HG03558 (cell line): Measurements from ENCODE around the gene BACE1.
"Not testable (repeated sequence)": the region's sequence is repeated elsewhere in the genome, so short reads cannot be mapped to it uniquely, and the experiment has no call there.

Experiments
- ATAC-seq: cut with Tn5 transposase; IDR thresholded peaks from one replicate; pipeline ENCODE4 v1.9.1; 2021; ENCODE audit warnings: moderate number of reproducible peaks; ENCODE audit not compliant: unreplicated experiment; ENCODE audit errors: extremely low read depth

Gene BACE1

DNA sequence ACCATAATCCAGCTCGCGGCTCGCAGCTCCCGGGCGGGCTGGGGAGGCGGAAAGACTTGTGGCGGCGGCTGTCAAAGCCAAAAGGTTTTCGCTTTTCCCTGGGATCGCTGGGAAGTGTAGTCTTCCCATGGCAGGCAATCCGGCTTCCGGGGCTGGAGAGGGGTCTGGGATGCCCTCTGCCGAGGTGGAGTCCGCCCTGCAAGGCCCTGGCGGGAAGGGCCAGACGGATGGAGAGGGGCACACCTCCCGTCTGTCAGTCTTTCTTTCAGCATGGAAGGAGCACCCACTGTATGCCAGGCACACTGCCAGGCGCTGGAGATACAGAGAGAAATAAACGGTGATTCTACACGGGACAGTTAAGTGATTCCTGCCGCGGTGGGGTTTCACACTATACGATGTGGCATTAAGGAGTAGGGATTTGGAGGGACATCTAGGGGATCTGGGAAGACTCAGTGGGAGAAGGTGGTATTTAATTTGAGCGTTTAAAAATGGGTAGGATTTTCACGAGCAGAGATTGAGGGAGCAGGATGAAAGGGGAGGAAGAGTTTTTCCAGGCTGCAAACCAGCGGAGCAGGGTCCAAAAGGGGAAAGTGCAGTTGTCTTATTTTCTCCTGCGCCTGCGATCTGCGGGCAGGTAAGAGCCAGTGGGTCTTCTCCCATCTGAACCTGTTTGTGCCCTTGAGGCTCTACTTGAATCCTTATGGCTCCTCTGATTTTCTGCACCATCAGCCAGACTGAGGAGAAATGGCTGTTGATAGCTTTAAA lies at the start of gene BACE1:
Gene BACE1 (minus strand): TSS at position 60 of the 765 bp plus-strand sequence. CDS start 461 bp downstream, outside the sequence.
- ATAC-seq = no peak

GRCh38 chr11:117361432-117361831 lies 45.4 kb upstream of the BACE1 start:
- ATAC-seq = no peak

GRCh38 chr11:117356126-117356890 lies 40.3 kb upstream of the BACE1 start:
- ATAC-seq = no peak

GRCh38 chr11:117354550-117354949 lies 38.5 kb upstream of the BACE1 start:
- no peak for ATAC-seq

- no peak for ATAC-seq
Observed at GRCh38 chr11:117345039-117345438, 29.0 kb upstream of the BACE1 start.

DNA sequence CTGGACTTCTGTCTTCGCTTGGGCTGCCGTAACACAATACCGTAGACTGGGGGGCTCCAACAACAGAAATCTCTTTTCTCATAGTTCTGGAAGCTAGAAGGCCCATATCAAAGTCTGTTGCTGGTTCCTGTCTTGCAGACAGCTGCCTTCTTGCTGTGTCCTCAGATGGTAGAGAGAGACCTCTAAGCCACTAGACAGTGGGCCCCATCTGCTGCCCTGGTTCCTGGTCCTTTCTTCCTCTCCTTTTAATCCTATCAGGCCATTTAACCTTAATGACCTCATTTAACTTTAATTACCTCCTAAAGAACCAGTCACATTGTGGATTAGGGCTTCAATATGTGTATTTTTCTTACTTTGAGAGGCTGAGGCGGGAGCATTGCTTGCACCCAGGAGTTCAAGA lies 21.0 kb upstream of the BACE1 start:
- ATAC-seq = no peak

GRCh38 chr11:117335399-117335798 lies 19.3 kb upstream of the BACE1 start:
- no peak for ATAC-seq

GRCh38 chr11:117334896-117335295 lies 18.8 kb upstream of the BACE1 start:
- ATAC-seq = no peak

GRCh38 chr11:117333917-117334316 lies 17.9 kb upstream of the BACE1 start:
- ATAC-seq = no peak

DNA sequence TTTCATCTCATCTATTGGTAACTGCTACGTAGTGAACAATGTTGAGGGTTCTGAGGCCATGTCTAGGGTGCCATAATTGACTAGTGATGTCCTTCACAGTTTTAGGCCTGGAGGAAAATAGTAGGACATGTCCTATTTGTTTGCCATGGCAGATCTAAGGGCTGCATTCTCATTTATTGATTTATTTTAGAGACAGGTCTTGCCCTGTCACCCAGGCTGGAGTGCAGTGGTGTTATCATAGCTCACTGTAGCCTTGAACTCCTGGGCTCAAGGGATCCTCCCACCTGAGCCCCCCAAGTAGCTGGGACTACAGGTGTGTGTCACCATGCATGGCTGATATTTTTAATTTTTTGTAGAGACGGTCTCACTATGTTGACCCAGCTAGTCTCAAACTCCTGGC lies 16.8 kb upstream of the BACE1 start:
- ATAC-seq = no peak

DNA sequence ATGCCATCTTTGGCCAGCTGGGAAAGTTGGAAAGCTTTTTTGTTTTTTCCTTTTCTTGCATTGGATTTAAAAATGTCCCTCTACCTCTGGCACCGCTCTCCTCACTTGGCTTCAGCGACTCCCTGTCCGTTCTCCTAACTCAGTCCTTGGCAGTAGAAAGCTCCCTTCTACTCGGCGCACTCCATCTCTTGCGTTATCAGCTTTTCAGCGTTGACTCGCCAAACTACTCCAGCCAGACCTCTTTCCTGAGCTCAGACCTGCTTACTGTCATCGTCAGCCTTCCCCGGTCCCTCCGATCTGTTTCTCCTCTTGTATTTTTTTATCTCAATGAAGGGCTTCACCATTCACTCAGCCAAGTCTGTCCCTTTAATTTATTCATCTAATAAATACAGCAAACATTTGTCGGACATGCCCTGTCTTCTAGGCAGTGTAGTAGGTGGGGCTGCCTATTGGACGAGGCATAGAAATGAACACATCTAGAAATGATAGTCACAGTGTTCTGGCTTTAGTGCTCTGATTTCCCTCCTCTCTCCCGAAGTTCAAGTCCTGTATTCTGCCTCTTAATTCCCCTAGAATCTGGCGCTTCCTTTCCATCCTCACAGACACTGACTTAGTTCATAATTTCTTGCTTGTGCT lies 12.4 kb upstream of the BACE1 start:
- no peak for ATAC-seq

- peak; percentile 60 for ATAC-seq
Observed at GRCh38 chr11:117327567-117328374, 11.7 kb upstream of the BACE1 start, which contains the start of gene CEP164. Gene CEP164, plus strand, starts transcription at chr11:117327854. Its CDS starts 10,733 bp downstream, at chr11:117338587.

DNA sequence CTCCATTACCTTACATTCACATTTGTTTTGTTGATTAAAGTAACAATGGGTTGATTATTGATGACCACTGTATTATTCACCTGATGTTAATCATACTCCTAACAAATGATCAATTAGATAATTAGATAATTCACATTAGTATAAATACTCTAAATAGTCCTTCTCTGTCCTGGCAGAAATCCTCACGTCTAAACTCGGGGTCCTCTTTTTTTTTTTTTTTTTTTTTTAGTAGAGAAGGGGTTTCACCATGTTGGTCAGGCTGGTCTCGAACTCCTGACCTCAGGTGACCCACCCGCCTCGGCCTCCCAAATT lies 11.2 kb upstream of the BACE1 start:
- ATAC-seq = not testable (repeated sequence)

DNA sequence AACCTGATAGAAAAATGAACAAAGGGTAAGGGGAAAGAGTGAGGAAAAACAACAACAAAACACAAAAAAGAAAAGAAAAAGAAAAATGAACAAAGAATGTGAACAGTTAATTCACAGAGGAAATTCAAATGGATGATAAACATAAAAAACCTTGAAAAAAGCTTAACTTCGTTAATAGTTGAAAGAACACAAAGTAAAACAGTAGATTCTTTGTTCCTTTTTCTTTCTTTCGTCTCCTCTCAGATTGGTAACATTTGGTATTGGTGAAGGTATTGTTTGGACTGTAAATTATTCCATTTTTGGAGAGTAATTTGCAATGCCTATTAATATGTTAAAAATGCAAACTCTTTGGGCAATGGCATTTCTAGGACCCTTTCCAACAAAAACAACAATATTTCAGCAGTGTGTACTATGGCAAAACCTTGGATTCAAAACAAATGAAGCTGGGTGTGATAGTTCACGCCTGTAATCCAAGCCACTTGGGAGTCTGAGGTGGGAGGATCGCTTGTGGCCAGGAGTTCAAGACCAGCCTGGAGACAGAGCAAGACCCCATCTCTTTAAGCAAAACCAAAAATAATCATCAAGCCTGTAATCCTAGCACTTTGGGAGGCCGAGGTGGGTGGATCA lies 3.3 kb upstream of the BACE1 start:
- ATAC-seq = no peak

DNA sequence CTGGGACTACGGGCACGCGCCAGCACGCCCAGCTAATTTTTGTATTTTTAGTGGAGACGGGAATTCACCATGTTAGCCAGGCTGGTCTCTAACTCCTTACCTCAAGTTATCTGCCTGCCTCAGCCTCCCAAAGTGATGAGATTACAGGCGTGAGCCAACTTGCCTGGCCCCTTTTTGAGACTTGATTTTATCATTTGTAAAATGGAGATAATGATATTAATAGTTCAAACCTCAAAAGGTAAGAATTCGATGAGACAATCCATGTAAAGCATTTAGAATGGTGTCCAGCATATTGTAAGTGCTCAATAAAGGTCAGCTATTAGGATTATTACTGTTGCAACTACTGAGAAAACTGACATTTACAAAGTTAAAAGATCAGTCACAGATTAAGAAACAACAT lies 2.7 kb upstream of the BACE1 start:
- no peak for ATAC-seq

DNA sequence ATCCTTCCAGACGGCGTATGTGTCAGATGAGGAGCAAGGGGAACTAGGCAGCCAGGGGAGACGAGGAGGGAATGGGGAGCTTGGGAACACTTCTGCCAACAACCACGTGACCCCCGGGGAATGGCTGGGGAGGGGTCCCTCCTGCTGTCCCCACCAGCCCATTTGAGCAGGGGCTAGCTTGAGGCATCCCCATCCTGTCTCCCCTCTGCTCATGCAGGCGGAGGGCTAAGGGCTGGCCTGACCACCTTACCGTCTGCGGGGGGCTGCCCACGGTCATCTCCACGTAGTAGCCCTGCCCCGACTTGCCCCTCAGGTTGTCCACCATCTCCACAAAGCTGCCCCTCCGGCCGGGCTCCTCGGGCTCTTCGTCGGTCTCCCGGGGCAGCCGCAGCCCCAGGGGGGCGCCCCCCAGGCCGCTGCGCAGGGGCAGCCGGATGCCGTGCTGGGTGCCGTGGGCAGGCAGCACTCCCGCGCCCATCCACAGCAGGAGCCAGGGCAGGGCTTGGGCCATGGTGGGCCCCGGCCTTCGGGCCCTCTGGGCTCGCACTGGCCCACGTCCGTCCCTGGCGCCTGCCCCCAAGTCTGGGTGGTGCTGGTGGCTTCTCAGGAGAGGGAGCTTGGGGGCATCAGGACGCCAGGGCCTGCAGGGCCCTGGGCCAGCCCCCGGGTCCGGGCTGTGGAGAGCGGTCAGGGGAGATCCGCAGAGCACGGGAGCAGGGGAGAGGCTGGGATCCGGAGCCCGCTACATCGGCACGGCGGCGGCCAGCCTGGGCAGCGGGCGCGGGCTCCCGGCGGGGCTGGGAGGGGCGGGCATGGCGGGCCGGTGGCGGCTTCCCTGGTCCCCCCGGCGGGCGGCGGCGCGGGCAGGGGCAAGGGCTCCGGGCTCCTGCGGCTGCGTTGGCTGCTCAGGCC lies 515 bp downstream of the BACE1 start:
- no peak for ATAC-seq

GRCh38 chr11:117314840-117315239 lies 1.2 kb downstream of the BACE1 start:
- ATAC-seq = no peak

DNA sequence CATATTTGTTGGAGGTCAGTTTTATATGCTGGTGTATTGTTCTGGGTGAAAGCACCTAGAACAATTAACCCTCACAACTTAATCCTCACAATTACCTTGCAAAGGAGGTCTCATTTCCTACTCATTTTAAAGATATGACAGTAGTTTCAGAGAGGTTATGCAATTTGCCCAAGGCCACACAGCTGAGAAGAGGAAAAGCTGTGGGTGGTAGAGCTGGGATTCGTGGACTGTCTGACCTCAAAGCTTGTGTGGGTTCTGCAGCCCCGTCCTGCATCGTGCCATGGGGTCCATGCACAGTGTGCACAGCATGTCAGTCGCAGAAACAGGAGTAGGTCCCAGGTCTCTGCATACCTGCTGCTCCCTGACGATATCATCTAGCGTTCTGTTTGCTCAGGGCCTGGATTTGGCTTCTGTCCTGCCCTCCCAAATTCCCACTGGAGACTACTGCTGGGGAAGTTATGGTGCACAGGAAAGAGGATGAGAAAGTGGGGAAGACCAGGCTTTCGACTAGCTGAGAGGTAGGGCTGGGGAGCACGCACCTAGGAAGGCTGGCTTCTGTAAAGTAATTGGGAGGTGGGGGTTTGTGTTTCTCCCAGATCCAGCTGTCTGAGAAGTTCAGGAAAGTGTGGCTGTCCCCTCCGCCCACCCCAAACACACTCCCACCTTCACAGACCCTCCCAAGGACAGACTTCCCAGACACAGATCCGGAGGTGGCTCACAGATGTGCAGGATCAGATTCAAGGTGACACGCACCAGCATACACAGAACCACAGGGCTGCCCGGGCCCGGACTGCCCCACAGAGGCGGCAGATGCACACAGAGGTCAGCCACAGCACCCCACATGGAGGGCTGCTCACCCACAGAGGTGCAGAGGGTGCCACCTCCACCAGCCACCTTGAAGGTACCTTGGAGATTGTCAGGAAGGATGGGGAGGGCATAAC lies 2.0 kb downstream of the BACE1 start:
- ATAC-seq = no peak
